Hepatocyte (in vitro differentiated cells): ENCODE measurements around the gene NTF3. TPM values are rescaled to one million over a fixed set of nuclear protein-coding genes. Genes with fewer than 3 reads are reported as not detected.

Experiments
- DNase-seq: peaks from one replicate; pipeline ENCODE4 v3.0.0-alpha.2; 2016; ENCODE audit warnings: low spot score
- H2AFZ ChIP-seq: fragments of 200-600 bp; sonication (generic); 2 replicates; pipeline ENCODE4 v1.6.0; 2016; ENCODE audit warnings: antibody characterized with exemption, mild to moderate bottlenecking
- H3K27ac ChIP-seq: fragments of 200-600 bp; sonication (generic); 2 replicates; pipeline ENCODE4 v1.5.1; 2016; ENCODE audit warnings: mild to moderate bottlenecking
- H3K27me3 ChIP-seq: fragments of 200-600 bp; sonication (generic); 2 replicates; pipeline ENCODE4 v1.6.1; 2016
- H3K36me3 ChIP-seq: fragments of 200-600 bp; sonication (generic); replicated peaks from 2 replicates; pipeline ENCODE4 v1.5.1; 2016; ENCODE audit warnings: low read depth; ENCODE audit not compliant: insufficient read depth
- H3K4me1 ChIP-seq: fragments of 200-600 bp; sonication (generic); 2 replicates; pipeline ENCODE4 v1.5.1; 2016; ENCODE audit warnings: mild to moderate bottlenecking, moderate library complexity; ENCODE audit not compliant: insufficient read depth
- H3K4me2 ChIP-seq: fragments of 200-600 bp; sonication (generic); 2 replicates; pipeline ENCODE4 v1.6.0; 2016
- H3K4me3 ChIP-seq: fragments of 200-600 bp; sonication (generic); 2 replicates; pipeline ENCODE4 v1.5.1; 2016; ENCODE audit warnings: mild to moderate bottlenecking
- H3K79me2 ChIP-seq: fragments of 200-600 bp; sonication (generic); 2 replicates; pipeline ENCODE4 v1.6.0; 2017; ENCODE audit warnings: mild to moderate bottlenecking
- H3K9me2 ChIP-seq: fragments of 200-600 bp; sonication (generic); replicated peaks from 2 replicates; pipeline ENCODE4 v1.6.0; 2017; ENCODE audit warnings: mild to moderate bottlenecking; ENCODE audit not compliant: insufficient read depth
- H3K9me3 ChIP-seq: fragments of 200-600 bp; sonication (generic); 2 replicates; pipeline ENCODE4 v1.5.1; 2016; ENCODE audit warnings: low read depth, mild to moderate bottlenecking
- H4K20me1 ChIP-seq: fragments of 200-600 bp; sonication (generic); 2 replicates; pipeline ENCODE4 v1.6.0; 2016; ENCODE audit warnings: mild to moderate bottlenecking; ENCODE audit not compliant: insufficient read depth, poor library complexity, severe bottlenecking
- EZH2 ChIP-seq: fragments of 200-600 bp; sonication (generic); IDR thresholded peaks from 2 replicates; pipeline ENCODE4 v1.6.1; 2016; ENCODE audit warnings: antibody characterized with exemption, mild to moderate bottlenecking, borderline replicate concordance
- EZH2phosphoT487 ChIP-seq: fragments of 200-600 bp; sonication (generic); IDR thresholded peaks from one replicate; pipeline ENCODE4 v1.6.1; 2018; ENCODE audit warnings: antibody characterized with exemption, mild to moderate bottlenecking, low read depth, moderate library complexity; ENCODE audit not compliant: unreplicated experiment, severe bottlenecking
- WGBS: methylation state at CpG from one replicate; pipeline ENCODE4 v1.1.6; 2016; ENCODE audit warnings: low lambda C conversion rate; ENCODE audit errors: missing lambda C conversion rate; 5-methylcytosine and 5-hydroxymethylcytosine counted together
- polyA plus RNA-seq: library from polyadenylated mRNA; unstranded; fragments of >200 nt; fragmentation: Nextera tagmentation; extraction: Ambion mirVana; gene quantifications from 2 replicates; pipeline ENCODE4 v1.2.1, GENCODE V29; 2016
- total RNA-seq: library from RNA; depleted of rRNA; stranded (reverse); fragments of >200 nt; gene quantifications from 2 replicates; pipeline ENCODE4 v1.2.3, GENCODE V29; 2014
- TF ChIP-seq, protein P1 (sequence below): fragments of 200-600 bp; sonication (generic); IDR thresholded peaks from 2 replicates; pipeline ENCODE4 v1.5.1; 2016; ENCODE audit warnings: antibody characterized with exemption, mild to moderate bottlenecking; ENCODE audit not compliant: poor library complexity

NTF3 gene
- total and polyA plus RNA-seq, 2 experiments from 2014 or later: 5.0 to 7.1 TPM

DNA sequence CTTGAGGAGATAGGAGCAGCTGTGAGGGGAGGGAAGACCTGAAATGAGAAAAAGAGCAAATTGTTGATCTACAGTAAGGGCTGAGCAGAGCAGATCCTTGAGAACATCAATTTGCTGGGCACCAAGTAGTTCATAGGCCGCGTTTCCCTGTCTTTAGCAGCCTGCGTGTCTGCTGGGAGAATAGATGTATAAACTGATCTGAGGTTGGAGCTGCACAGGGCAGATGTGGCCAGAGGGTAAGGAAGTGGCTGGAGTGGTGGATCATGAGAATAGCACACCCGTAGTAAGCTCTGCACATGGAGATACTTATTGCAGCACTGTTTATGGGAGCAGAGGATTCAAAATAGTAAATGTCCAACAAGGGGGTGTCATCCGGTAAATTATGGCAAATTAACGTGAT lies 44.4 kb downstream of the NTF3 start:
- WGBS: 89% methylated on average over 6 of the region's 6 CpGs
- no peaks in the 10 kb centered on the region for H3K9me2 ChIP-seq
- peaks cover 10% of the 10 kb centered on the region for H3K79me2 ChIP-seq
- no peaks in the 10 kb centered on the region for H3K9me3 ChIP-seq
- TF ChIP-seq EZH2: no peak
- TF ChIP-seq, protein P1, sequence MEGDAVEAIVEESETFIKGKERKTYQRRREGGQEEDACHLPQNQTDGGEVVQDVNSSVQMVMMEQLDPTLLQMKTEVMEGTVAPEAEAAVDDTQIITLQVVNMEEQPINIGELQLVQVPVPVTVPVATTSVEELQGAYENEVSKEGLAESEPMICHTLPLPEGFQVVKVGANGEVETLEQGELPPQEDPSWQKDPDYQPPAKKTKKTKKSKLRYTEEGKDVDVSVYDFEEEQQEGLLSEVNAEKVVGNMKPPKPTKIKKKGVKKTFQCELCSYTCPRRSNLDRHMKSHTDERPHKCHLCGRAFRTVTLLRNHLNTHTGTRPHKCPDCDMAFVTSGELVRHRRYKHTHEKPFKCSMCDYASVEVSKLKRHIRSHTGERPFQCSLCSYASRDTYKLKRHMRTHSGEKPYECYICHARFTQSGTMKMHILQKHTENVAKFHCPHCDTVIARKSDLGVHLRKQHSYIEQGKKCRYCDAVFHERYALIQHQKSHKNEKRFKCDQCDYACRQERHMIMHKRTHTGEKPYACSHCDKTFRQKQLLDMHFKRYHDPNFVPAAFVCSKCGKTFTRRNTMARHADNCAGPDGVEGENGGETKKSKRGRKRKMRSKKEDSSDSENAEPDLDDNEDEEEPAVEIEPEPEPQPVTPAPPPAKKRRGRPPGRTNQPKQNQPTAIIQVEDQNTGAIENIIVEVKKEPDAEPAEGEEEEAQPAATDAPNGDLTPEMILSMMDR: no peak
- no peak for TF ChIP-seq EZH2phosphoT487
- no peak overlapping the region for H3K27ac ChIP-seq
- H2AFZ ChIP-seq: no peak overlapping the region
- H3K36me3 ChIP-seq: no peaks in the 10 kb centered on the region
- H3K4me3 ChIP-seq: no peak overlapping the region
- H3K4me1 ChIP-seq: peaks cover 6% of the 10 kb centered on the region
- H3K27me3 ChIP-seq: no peaks in the 10 kb centered on the region
- H3K4me2 ChIP-seq: no peak overlapping the region
- H4K20me1 ChIP-seq: no peaks in the 10 kb centered on the region
- no peak for DNase-seq

DNA sequence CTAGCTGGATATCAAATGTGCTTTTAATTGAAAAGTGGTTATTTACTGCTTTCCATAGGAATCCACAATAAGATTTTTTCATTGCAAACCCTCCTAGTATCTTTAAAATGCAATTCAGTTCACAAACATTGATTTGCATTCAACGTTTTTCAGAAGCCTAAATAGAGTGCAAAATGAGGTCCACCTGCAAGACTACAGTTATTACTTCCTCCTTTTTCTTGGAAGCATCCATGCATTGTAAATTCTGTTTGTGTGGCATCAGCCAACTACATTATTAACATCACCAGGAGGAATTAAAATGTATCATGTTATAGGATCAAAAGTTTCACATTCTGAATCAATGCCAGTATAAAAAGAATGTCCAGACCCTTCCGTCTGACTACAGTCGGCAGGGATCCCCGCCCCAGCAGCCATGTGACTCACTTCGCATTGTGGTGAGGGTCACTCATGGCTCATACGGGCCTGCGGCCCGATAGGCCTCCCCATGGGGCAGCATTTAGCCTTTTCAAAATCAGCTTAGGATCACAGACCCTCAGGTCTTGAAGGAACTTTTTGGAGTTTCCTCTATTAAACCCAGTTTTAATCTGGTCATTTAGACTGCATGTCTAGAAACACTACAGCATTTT lies 46.3 kb downstream of the NTF3 start:
- no peak overlapping the region for H3K27ac ChIP-seq
- no peak overlapping the region for H3K4me2 ChIP-seq
- WGBS: 68% methylated on average over 8 of the region's 8 CpGs

DNA sequence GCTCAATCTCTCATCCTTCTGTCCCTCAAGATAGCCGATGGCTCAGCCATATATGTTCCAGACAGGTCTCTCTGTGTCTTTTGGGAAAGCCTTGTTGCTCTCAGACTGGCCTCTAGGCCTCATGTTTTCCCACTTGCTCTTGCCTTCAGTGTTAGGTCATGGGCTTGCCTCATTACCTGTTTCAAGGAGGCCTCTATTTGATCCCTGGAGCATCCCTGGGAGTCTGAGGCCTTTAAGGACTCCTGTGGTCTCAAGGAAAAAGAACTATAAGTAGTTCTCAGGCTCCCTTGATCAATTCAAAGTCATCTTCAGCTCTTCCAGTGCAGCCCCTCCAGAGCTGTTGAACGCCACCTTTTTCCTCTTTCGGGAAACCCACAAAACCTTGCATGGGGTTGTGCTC lies 47.9 kb downstream of the NTF3 start:
- Histone ChIP-seq H3K4me3 (no peak overlapping the region), H3K9me3 (no peaks in the 10 kb centered on the region), H4K20me1 (no peaks in the 10 kb centered on the region), H3K27ac (peak overlapping the region; percentile 91), H2AFZ (no peak overlapping the region), H3K36me3 (no peaks in the 10 kb centered on the region), H3K79me2 (peaks cover 9% of the 10 kb centered on the region), H3K9me2 (no peaks in the 10 kb centered on the region), H3K4me1 (peaks cover 6% of the 10 kb centered on the region), H3K4me2 (peak overlapping the region; percentile 68), H3K27me3 (no peaks in the 10 kb centered on the region)
- TF ChIP-seq EZH2phosphoT487 (no peak), EZH2 (no peak)
- TF ChIP-seq, protein P1: no peak
- DNase-seq: no peak
- WGBS: 54% methylated on average over 3 of the region's 3 CpGs

More for the DNA sequence above, 46.3 kb downstream of the NTF3 start:
- Histone ChIP-seq H3K79me2 (peaks cover 7% of the 10 kb centered on the region), H4K20me1 (no peaks in the 10 kb centered on the region), H2AFZ (no peak overlapping the region), H3K4me1 (peaks cover 6% of the 10 kb centered on the region), H3K9me3 (no peaks in the 10 kb centered on the region), H3K9me2 (no peaks in the 10 kb centered on the region), H3K27me3 (no peaks in the 10 kb centered on the region), H3K4me3 (no peak overlapping the region), H3K36me3 (no peaks in the 10 kb centered on the region)
- TF ChIP-seq, protein P1: no peak
- TF ChIP-seq EZH2: no peak
- TF ChIP-seq EZH2phosphoT487: no peak
- DNase-seq: no peak
